GM12873 (cell line): Measurements from ENCODE around the gene CEP162.

Experiments
- CTCF ChIP-seq: IDR thresholded peaks from 2 replicates; pipeline ENCODE4 v1.5.1; 2012; ENCODE audit warnings: low read depth, mild to moderate bottlenecking, moderate library complexity, low read length, control low read depth; ENCODE audit not compliant: insufficient read depth; ENCODE audit errors: missing control alignments

The CEP162 gene

GRCh38 chr6:84136364-84137050 lies 90.9 kb downstream of the CEP162 start:
- TF ChIP-seq CTCF = no peak

GRCh38 chr6:84135291-84135690 lies 92.2 kb downstream of the CEP162 start:
- TF ChIP-seq CTCF = no peak

GRCh38 chr6:84123186-84123585 lies 104.3 kb downstream of the CEP162 start:
- TF ChIP-seq CTCF = no peak

- TF ChIP-seq CTCF = no peak
Measured at GRCh38 chr6:84119277-84119676, 108.2 kb downstream of the CEP162 start.

GRCh38 chr6:84118191-84118590 lies 109.3 kb downstream of the CEP162 start:
- TF ChIP-seq CTCF = no peak

GRCh38 chr6:84107495-84107894 lies 119.9 kb downstream of the CEP162 start:
- TF ChIP-seq CTCF = no peak

- TF ChIP-seq CTCF = no peak
Measured at GRCh38 chr6:84103029-84103428, 124.4 kb downstream of the CEP162 start.
